NCI-H748 treated with DMSO at 0.1 percent for 48 hours (cell line): ENCODE results near the gene ZNF497.
"Not testable (repeated sequence)": the region's sequence is repeated elsewhere in the genome, so short reads cannot be mapped to it uniquely, and the experiment has no call there.

Experiments used
- DNase-seq: peaks from one replicate; lab custom pipeline; 2025; lab: John Stamatoyannopoulos, UW

The ZNF497 gene

DNA sequence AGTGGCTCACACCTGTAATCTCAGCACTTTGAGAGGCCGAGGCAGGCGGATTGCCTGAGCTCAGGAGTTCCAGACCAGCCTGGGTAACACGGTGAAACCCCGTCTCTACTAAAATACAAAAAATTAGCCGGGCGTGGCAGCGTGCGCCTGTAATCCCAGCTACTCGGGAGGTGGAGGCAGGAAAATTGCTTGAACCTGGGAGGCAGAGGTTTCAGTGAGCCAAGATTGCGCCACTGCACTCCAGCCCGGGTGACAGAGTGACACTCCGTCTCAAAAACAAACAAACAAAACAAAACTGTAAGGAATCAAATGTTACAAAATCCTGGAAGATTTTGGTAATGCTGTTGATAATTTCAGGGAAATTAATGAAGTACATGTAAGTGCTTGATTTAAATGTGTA, 14.5 kb downstream of the ZNF497 start:
- not testable (repeated sequence) for DNase-seq

DNA sequence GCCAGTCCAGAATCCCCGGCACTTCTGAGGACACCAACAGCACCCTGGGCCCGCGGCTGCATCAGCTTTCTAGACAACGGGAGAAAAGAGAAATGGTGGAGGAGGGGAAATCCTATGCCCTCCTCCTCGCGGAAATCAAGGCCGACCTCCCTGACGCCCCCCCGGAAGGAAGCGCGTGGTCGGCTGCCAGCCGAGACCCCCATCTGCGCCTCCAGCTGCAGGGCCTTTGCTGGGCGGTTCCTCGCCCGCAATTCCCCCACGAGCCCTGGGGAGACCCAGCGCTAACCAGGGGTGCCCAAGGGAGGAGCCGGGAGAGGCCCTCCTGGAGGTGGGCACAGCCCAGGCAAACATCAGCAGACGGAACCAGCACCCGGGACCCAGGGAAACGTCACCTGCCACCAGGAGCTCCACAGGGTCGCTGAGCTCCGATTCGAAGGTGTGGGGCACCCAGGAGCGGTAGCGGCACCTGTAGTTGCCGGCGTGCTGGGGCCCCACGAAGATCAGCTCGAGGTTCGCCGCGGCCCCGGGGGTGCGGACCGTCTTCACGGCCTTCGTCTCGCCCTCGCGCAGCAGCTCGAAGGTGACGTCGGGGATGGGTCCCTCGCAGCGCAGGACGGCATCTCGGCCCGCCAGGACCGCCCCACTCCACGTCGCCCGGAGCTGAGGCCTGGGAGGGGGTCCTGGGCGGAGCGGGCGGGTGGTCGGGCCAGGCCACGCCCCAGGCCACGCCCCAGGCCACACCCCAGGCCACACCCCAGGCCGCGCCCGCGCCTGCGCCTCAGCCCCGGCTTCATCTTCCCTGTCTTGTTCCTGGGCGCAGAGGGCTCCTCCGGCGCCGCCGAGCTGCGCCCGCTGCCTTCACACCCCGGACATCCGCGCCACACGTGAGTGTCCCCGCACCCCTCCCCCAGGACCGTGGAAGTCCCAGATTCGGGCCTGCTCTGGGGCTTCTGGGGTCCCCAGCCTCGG, 15.3 kb downstream of the ZNF497 start:
- peak; percentile 56 for DNase-seq

DNA sequence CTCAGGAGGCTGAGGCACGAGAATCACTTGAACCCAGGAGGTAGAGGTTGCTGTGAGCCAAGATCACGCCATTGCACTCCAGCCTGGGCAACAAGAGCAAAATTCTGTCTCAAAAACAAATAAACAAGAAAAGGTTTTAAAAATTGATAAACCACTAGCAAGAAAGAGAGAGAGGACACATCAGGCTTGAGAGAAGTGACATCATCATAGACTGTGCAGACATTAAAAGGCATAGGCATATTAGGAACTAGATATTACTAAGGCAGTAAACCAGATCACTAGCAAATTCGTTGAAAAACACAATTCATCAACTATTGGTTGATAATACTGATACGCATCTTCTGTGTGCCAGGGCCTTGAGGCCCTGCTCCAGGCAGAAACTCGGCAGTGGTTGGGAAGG, 17.0 kb downstream of the ZNF497 start:
- no peak for DNase-seq

DNA sequence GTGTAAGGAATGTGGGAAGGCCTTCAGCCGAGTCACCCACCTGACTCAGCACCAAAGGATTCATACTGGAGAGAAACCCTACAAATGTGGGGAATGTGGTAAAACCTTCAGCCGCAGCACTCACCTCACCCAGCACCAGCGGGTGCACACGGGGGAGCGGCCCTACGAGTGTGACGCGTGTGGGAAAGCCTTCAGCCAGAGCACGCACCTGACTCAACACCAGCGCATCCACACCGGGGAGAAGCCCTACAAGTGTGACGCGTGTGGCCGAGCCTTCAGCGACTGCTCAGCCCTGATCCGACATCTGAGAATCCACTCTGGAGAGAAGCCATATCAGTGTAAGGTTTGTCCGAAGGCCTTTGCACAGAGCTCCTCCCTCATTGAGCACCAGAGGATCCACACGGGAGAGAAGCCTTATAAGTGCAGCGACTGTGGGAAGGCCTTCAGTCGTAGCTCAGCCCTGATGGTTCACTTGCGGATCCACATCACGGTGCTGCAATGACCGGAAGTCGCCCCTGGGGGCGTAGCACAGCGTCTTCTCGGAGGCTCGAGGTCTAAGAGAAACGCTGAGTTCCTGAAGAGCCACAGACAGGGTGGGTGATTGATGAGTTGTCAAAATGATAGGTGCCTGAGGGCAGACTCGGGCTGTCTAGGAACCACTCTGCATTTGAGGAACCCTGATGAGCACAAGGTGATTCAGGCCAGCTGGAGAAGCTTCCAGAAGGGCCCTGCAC, 23.6 kb downstream of the ZNF497 start:
- DNase-seq: no peak

DNA sequence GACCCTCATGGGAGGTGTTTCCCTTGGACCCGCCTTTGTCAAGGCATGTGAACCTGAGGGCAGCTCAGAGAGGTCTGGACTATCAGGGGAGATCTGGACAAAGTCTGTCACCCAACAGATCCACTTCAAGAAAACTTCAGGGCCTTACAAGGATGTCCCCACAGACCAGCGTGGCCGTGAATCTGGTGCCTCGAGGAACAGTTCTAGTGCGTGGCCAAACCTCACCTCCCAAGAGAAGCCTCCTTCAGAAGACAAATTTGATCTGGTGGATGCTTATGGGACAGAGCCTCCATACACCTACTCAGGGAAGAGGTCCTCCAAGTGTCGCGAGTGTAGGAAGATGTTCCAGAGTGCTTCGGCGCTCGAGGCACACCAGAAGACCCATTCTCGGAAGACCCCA, 24.2 kb downstream of the ZNF497 start:
- no peak for DNase-seq

DNA sequence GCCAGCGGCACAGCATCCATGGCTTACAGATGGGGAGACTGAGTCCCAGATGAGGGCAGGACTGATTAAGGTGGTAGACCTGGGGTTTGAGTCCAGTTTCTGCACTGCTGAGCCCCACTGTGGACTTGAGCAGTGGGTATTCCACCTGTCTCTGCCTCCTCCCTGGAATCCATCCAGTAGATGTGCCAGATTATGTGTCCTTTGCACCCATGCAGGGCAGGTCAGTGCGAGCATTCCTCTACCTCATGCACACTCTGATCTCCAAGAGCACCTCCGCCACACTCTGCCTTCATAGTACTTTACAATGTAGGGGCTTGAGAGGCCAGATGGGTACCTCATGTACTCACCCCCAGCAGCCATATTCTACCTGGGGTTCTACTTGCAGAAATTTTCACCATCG, 25.7 kb downstream of the ZNF497 start:
- DNase-seq: no peak

DNA sequence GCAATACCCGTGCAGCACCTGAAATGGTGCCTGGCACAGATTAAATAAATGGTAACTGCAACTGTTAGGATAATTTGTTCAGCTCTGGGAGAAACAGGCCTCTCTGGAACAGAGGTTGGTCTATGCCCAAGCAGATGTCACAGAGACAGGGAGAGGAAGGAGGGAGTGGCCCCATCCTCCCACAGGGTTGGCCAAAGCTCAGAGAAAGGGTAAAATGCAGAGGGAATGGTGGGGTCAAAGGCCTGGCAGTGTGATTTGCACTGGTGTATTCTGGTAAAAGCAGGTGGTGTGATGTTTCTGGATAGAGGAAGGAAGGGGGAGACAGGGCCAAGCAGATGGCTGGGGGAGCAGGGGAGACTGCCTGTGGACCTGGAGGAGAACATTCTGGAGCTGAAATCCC, 26.3 kb downstream of the ZNF497 start:
- DNase-seq: no peak

DNA sequence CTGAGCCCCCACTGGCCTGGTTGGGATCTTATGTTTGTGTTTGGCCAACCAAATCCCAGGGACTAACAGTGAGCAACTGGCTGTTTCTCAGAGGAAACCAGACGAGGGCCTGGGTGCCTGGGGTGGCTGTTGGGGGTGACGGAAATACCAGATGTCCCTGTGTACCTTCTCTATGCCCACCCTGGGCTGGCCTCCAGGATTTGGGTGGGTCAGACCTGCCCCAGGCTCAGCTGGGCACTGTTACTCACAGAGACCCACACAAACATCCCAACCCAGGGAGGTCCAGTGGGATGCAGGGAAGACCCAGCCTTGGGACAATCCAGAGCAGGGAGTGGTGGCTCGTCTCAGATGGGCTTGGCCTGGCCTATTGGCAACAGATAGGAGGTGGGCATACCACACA, 26.9 kb downstream of the ZNF497 start:
- DNase-seq: no peak

DNA sequence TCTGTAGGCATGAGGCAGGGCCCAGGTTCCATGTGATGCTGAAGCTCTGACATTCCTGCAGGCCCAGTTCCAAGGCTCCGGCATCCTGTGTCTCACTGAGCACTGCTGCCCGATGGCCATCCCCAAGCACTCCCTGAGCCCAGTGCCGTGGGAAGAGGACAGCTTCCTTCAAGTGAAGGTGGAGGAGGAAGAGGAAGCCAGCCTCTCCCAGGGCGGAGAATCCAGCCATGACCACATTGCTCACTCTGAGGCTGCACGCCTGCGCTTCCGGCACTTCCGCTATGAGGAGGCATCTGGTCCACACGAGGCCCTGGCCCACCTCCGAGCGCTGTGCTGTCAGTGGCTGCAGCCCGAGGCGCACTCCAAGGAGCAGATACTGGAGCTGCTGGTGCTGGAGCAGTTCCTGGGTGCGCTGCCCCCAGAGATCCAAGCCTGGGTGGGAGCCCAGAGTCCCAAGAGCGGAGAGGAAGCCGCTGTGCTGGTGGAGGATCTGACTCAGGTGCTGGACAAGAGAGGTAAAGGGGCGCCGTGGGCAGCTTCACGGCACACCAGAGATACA, 27.8 kb downstream of the ZNF497 start:
- no peak for DNase-seq

DNA sequence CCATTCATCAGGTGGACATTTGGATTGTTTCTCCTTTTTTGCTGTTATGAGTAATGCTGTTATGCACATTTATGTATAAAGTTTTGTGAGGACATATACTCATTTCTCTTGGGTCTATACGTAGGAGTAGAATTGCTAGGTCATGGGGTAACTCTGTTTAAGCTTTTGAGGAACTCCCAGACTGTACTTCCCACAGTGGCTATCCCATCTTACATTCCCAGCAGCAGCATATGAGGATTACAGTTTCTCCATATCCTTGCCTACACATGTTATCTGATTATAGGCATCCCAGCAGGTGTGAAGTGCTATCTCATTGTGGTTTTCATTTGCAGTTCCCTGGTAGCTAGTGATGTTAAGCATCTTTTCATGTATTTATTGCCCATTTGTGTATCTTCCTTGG, 29.9 kb downstream of the ZNF497 start:
- DNase-seq: no peak

DNA sequence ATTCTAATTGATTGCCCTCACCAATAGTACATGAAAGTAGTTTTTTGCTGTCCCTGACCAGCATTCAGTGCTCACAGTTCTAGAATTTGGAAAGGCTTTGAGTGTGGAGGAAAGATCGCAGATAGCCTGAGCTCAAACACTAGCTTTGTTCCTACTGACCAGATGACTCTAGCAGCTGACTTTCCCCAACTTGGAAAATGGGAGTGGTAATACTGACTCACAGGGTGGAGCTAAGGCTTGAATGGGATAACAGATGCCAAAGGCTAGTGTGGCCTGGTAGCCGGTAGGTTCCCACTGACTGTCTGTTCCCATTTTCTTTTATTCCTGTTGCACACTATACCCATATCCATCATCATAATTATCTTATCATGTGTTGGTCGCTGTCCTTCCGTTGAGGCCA, 32.1 kb downstream of the ZNF497 start:
- no peak for DNase-seq

DNA sequence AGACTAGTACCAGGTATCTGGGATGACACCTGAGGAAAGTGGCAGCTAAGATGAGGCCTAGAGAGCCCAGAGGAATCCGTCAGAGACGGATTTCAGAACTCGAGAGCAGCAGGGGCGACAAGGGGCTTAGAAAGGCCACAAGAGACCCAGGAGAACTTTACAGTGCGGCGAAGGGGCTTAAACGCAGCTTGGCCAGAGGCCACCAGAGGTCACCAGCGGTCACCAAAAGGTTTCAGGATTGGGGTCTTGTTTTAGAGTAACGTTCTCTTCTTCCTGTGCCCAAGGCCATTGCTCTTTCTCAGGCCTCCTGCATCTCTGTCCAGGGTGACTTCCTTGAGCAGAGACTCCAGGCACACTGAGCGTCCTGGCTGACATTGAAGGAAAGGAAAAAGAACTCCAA, 33.6 kb downstream of the ZNF497 start:
- DNase-seq: no peak

DNA sequence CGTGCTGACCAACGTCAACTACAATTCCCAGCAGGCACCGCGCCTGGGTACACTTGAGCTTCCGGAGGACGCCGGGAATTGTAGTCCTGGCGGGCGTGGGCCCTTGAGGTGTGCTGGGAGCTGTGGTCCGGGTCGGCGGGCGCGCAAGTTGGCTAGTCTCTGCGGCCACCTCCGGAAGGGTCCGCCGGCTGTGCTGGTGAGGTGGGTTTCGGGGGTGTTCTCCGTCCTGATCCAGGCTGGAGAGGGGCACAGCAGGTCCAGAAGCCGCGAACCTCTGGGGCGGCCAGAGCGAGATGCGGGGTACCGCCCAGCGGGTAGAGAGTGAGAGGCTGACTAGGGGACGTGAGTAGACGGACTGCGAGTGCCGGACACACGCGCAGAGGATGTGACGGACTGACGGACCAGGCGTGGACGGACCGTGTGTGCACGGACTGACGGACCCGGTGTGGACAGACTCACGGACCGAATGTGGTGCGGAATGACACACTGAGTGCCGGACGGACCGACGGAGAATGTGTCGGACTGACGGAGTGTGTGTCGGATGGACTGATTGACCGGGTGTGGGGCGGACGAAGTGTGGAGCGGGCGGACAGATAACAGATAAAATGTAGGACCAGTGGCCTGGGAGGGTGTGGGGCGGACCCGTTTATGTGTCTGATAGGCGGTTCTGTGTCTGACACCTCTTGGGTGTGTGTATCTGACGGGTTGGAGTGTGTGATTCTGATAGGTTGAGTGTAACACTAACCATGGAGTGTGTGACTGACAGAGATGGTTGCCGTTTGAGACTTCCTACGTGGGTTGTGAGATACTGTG, 35.4 kb downstream of the ZNF497 start, which contains the start of gene ZSCAN22:
Gene ZSCAN22 (plus strand): TSS at position 81 of the 813 bp plus-strand sequence. CDS start 7,809 bp downstream, outside the sequence.
- DNase-seq: peak; percentile 93

DNA sequence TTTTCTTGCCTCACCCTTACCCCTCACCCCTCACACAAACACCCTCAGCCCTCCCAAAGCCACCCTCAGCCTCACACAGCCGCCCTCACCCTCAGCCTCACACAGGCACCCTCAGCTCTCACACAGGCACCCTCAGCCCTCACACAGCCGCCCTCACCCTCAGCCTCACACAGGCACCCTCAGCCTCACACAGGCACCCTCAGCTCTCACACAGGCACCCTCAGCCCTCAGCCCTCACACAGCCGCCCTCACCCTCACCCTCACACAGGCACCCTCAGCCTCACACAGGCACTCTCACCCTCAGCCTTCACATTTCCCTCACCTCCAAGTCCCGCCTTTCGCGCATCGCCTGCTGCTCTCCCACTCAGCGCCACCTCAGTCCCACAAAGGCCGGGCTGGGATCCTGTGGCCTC, 36.0 kb downstream of the ZNF497 start:
- no peak for DNase-seq

DNA sequence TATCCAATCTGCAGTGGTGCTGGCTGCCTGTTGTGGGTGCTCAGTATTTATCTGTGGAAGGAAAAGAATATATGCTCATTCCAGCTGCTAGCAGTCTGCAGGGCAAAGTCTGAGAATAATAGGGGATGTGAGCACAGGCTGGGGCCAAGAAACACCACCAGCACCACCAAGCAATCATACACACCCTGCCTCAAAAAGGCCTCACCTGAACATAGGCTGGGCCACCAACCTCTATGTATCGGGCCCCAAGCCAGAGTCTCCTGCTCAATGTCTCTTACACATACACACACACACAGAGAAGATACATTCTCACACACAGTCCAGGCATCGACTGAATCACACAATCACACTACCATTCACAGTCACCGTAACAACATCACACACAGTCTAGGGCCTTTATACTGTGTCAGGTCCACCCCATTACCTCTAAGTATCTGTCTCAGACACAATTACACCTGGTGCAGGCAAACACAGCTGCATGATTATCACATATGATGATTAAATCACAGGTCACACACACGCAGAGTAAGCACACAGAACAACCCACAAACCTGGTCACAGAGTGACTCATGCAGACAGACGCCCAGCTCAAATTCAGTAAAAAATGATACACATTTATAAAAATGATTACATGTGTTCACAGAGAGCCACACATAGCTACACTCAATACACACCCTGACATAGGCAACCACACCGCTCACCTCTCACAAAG, 37.1 kb downstream of the ZNF497 start:
- DNase-seq: peak; percentile 15

DNA sequence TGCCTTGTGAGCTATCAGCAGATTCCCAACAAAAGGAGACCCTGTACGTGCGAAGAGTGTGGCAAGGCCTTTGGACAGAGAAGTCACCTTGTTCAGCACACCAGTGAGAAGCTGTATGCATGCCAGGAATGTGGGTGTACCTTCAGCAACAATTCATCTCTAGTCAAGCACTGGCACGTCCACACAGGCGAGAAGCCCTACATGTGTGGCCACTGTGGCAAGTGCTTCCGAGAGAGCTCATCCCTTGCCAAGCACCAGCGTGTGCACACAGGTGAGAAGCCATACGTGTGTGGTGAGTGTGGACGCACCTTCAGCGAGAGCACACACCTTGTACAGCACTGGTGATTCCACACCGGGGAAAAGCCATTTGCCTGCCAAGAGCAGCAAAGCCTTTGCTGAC, 43.3 kb downstream of the ZNF497 start:
- DNase-seq: no peak

DNA sequence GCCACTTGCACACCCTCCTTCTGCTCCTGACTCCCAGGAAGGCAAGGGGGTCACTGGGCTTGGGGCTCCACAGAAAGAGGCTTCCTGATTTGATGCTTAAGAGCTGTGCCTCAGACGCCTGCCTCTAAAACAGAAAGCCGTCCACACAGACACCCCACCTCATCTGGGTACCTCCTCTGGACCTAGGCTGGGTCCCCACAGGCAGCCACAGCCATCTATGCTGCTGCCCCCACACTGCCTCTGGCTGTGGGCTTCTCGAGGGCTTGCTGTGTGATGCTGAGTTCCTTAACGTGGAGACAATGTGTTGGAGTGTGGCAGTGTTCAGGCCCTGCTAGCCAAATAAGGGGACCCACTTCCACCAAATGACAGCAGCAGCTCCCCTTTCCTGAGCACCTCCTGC, 44.3 kb downstream of the ZNF497 start:
- DNase-seq: no peak

DNA sequence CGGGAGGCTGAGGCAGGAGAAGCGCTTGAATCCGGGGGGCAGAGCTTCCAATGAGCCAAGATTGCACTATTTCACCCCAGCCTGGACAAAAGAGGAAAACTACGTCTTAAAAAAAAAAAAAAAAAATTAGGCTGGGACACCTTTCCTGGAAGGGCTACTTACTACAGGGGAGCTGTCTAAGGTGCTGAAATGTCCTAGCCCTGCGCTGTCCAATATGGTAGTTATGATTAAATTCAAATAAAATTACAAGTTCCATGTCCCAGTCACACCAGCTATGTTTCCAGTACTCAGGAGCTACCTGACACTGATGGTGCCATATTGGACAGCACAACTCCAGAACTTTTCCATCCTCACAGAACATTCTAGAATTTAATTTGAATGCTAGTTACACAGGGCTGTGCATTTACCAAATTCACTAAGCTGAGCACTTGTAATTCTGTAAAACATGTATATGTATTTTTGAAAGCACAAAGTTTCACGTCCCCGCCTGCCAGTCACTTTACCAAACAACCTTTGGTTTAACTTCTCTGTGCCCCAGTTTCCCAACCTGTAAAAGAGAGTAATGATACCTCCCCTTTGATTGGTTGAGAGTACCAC, 45.0 kb downstream of the ZNF497 start:
- no peak for DNase-seq

DNA sequence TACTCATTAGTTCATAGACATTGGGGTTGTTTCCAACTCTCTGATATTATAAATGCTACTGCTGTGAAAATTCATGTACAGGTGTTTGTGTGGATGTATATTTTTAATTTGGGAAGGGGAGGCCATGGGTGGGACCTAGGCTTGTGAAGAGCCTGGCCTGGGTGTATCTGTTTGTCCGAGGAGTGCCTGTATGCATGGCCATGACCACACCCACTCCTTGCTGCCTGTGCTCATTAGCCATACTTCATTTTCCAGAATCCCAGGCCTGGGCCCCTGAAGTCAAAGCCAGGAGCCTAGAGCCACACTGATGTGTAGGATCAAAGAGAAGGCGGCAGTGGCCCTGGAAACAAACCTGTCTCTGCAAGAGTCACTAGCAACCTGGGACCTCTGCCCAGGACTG, 47.0 kb downstream of the ZNF497 start:
- DNase-seq: no peak

DNA sequence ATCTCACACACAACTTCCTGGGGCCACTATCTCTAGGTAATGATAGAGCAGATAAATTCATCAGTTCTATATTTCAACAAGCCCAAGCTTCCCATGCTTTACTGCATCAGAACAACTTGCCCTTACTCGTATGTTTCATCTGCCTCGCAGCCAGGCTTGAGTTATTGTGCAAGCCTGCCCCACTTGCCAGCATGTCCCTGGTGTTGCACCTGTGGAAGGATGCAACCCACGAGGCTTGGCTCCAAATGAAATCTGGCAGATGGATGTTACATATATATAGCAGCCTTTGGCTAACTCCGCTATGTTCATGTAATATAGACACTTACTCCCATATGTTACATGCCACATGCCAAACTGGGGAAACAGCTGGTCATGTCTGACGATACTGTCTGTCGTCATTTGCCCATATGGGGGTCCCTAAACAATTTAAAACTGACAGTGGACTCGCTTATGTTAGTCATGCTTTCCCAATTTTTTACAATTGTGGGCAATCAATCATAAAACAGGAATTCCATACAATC, 51.1 kb downstream of the ZNF497 start:
- no peak for DNase-seq

DNA sequence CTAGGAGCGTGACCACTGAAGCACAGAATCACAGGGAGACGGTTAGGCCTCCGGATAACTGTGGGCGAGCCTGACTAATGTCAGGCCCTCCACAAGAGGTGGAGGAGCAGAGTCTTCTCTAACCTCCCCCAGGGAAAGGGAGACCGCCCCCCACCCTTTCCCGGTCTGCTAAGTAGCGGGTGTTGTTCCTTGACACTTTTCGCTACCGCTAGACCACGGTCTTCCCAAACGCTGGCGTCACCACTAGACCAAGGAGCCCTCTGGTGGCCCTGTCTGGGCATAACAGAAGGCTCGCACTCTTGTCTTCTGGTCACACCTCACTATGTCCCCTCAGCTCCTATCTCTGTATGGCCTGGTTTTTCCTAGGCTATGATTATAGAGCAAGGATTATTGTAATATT, 51.9 kb downstream of the ZNF497 start:
- DNase-seq: not testable (repeated sequence)
